Muscle layer of colon (tissue), 2 donors: ENCODE results near the gene LAMB4.

Source experiments
- H3K27ac ChIP-seq: one replicate; pipeline ENCODE4 v1.7.0; 2013; ENCODE audit warnings: low read depth, mild to moderate bottlenecking, low read length, moderate library complexity
- H3K27me3 ChIP-seq, 2 donors: one replicate each; pipeline ENCODE4 v1.7.0; 2013; ENCODE audit warnings: low read length in 2 of 2, mild to moderate bottlenecking in 2 of 2; ENCODE audit not compliant: insufficient read depth in 2 of 2, control insufficient read depth in 1 of 2
- H3K36me3 ChIP-seq: one replicate; pipeline ENCODE4 v1.7.0; 2013; ENCODE audit warnings: mild to moderate bottlenecking, low read length; ENCODE audit not compliant: insufficient read depth
- H3K4me1 ChIP-seq: one replicate; pipeline ENCODE4 v1.7.0; 2013; ENCODE audit warnings: mild to moderate bottlenecking, low read length; ENCODE audit not compliant: insufficient read depth
- H3K4me3 ChIP-seq, 2 donors: one replicate each; pipeline ENCODE4 v1.7.0; 2013; ENCODE audit warnings: low read length in 2 of 2, low read depth in 1 of 2, mild to moderate bottlenecking in 1 of 2, moderate library complexity in 1 of 2
- H3K9ac ChIP-seq: one replicate; pipeline ENCODE4 v1.7.0; 2013; ENCODE audit warnings: low read length
- H3K9me3 ChIP-seq: one replicate; pipeline ENCODE4 v1.7.0; 2013; ENCODE audit warnings: mild to moderate bottlenecking, low read length
- donor health status: abdominal sarcoma.
- donor health status: Adenocarcinoma of cecum.

Gene LAMB4

DNA sequence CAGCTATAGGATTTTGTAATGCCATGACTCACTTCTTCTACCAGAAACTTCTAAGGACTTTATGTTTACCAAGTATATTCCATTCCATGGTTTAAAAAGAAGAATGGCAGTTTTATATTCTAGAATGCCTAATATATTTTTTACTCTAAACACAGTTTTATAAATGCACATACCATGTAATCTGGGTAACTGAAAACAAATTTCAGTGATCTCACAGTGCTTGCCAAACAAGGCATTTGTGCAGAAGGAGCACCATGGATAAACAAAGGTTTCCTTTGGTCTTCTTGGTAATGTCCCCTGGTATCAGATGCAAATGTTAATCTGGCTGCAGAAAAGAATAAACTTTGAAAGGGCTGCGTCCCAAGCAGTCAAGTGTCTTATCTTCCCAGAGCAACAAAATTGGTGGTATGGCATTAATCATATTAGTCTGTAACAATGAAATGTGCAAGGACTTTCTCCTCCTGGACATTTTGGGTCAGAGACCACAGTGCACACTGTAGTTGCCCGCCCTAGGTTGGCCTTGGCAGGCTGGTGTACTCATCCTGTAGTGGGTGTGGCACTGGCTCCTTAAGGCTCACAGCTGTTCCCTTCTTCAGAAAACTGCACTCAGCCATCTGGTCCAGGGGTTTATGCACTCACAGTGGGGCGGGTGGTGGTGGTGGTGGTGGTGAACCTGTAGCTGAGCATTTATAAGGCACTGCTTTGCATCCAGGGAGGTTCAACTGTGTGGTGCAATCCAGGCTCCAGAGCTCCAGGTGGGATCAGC is 56.7 kb downstream of the LAMB4 start:
- no peak overlapping the region for H3K9ac ChIP-seq
- H3K36me3 ChIP-seq: no peaks in the 10 kb centered on the region
- no peaks in the 10 kb centered on the region for H3K9me3 ChIP-seq
- no peak overlapping the region for H3K4me3 ChIP-seq
- peaks cover 8% of the 10 kb centered on the region for H3K4me1 ChIP-seq
- H3K27me3 ChIP-seq: no peaks in the 10 kb centered on the region
- no peak overlapping the region for H3K27ac ChIP-seq

DNA sequence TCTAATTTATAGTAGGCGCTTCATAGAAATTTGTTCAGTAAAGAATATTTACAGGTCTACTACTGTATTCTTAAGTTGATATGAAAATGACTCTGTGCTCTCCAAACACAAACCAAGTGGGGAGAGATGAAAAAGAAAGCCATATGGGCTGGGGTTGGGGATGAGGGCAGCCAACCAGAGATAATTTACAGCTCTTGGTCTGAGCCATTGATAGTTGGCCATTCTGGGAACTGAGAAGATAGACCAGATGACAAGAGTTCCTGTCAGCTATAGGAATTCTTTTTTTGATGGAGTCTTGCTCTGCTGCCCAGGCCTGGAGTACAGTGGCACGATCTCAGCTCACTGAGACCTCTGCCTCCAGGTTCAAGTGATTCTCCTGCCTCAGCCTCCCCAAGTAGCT is 57.4 kb downstream of the LAMB4 start:
- Histone ChIP-seq H3K27ac (no peak overlapping the region), H3K4me3 (no peak overlapping the region), H3K9ac (no peak overlapping the region), H3K4me1 (peaks cover 7% of the 10 kb centered on the region), H3K27me3 (no peaks in the 10 kb centered on the region), H3K36me3 (no peaks in the 10 kb centered on the region), H3K9me3 (no peaks in the 10 kb centered on the region)

DNA sequence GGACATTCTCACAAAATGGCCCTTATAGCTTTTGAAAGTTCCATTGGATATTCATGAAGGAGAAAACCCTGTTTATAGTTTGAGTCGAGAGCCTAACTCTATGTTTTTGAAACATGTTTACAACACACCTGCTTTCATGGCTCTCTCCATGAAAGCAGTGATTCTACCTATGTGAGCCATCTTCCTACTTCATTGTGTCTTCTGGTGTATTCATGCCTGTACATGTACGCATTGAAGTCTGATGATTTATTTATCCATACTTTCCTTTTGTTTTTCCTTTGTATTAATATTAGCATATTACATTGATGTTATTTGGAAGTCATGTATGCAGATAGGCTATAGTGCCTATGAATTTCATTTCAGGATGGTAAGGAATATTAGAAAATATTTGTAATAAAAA is 58.0 kb downstream of the LAMB4 start:
- H3K4me1 ChIP-seq: peaks cover 7% of the 10 kb centered on the region
- H3K9me3 ChIP-seq: no peaks in the 10 kb centered on the region
- no peaks in the 10 kb centered on the region for H3K27me3 ChIP-seq
- H3K27ac ChIP-seq: no peak overlapping the region
- no peak overlapping the region for H3K4me3 ChIP-seq
- H3K36me3 ChIP-seq: no peaks in the 10 kb centered on the region
- H3K9ac ChIP-seq: no peak overlapping the region

DNA sequence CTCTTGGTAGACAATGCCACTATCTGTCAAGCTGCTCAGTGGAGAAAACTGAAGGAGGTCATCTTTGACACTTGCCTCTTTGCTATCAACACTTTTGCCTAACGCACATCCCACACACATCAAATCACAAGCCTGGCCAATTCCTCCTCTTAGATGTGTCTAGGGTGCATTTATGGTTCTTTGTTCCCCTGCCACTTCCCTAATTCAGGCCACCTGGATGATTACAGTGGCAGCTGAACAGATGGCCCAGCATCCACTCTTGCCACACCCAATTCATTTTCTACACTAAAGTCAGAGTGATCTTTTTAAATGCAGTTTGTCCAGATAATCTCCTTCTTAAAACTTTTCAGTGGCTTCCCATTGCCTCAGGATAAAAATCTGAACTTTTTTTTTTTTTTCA is 58.6 kb downstream of the LAMB4 start:
- Histone ChIP-seq H3K4me1 (peaks cover 7% of the 10 kb centered on the region), H3K27me3 (no peaks in the 10 kb centered on the region), H3K9ac (no peak overlapping the region), H3K27ac (no peak overlapping the region), H3K9me3 (no peaks in the 10 kb centered on the region), H3K4me3 (no peak overlapping the region), H3K36me3 (no peaks in the 10 kb centered on the region)

GRCh38 chr7:108069646-108070045 is 60.5 kb downstream of the LAMB4 start:
- no peaks in the 10 kb centered on the region for H3K9me3 ChIP-seq
- H3K36me3 ChIP-seq: no peaks in the 10 kb centered on the region
- no peak overlapping the region for H3K4me3 ChIP-seq
- H3K27me3 ChIP-seq: no peaks in the 10 kb centered on the region
- H3K4me1 ChIP-seq: peaks cover 7% of the 10 kb centered on the region
- H3K9ac ChIP-seq: no peak overlapping the region
- no peak overlapping the region for H3K27ac ChIP-seq

GRCh38 chr7:108067844-108068243 is 62.3 kb downstream of the LAMB4 start:
- Histone ChIP-seq H3K27ac (no peak overlapping the region), H3K9me3 (no peaks in the 10 kb centered on the region), H3K27me3 (no peaks in the 10 kb centered on the region), H3K9ac (no peak overlapping the region), H3K36me3 (no peaks in the 10 kb centered on the region), H3K4me1 (no peaks in the 10 kb centered on the region), H3K4me3 (no peak overlapping the region)

- H3K27ac ChIP-seq: no peak overlapping the region
- H3K9ac ChIP-seq: no peak overlapping the region
- no peaks in the 10 kb centered on the region for H3K9me3 ChIP-seq
- no peaks in the 10 kb centered on the region for H3K27me3 ChIP-seq
- no peaks in the 10 kb centered on the region for H3K36me3 ChIP-seq
- no peak overlapping the region for H3K4me3 ChIP-seq
- no peaks in the 10 kb centered on the region for H3K4me1 ChIP-seq
These were observed 63.7 kb downstream of the LAMB4 start for GRCh38 chr7:108066486-108066885.

DNA sequence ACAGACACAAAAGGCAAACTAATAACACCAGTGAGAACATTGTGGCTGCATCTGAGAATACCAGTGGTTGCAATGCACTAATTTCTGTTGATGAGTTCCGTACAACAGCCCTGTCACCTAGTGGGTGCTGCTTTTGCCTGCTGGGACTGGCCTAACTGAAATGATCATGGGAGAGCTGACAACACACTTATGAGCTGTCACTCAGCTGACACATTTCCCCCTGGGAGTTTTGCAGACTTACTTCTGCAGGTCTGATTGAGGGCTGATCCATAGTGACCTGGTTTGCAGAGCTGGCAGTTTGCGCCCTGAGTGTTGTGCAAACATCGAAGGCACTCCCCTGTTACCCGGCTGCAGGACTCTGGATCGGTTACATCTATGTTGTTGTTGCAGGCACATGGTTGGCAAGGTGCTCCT is 66.6 kb downstream of the LAMB4 start:
- no peak overlapping the region for H3K27ac ChIP-seq
- peaks cover 6% of the 10 kb centered on the region for H3K4me1 ChIP-seq
- no peaks in the 10 kb centered on the region for H3K27me3 ChIP-seq
- no peaks in the 10 kb centered on the region for H3K36me3 ChIP-seq
- H3K9ac ChIP-seq: no peak overlapping the region
- H3K9me3 ChIP-seq: no peaks in the 10 kb centered on the region
- H3K4me3 ChIP-seq: no peak overlapping the region

DNA sequence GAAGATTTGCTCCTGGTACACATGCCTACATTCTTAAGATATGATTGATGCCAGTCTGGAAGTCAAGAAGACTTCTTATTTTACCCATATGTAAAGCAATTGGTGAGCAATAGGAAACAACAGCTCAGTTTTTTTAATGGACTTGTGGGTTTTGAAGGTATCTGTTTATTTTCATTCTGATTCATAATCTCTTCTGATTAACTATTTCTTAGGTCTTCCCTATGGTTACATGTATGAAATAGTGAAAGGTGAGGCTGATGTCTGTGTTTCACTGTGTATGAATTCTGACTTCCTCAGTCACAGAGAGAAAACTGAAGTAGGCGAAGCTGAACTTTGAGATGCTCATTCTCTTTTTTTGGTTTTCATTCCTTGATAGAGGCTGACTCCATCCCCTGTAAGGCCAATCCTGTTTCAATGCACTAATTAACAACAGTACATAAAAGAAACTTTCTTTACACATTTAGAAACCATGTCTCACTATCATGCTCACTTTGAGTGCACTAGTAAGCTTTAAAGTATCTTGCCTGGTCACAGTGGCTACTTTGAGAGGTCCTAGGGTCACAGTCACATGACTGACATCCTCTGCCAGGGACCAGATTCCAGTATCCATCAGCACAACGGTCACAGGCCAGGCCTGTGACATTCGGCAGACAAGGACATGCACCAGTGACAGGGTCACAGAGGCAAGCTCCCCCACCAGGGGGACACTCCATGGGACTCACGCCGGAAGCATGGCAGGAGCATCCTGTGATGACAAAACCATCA is 67.7 kb downstream of the LAMB4 start:
- Histone ChIP-seq H3K36me3 (no peaks in the 10 kb centered on the region), H3K4me3 (no peak overlapping the region), H3K9me3 (no peaks in the 10 kb centered on the region), H3K4me1 (peaks cover 6% of the 10 kb centered on the region), H3K27ac (no peak overlapping the region), H3K27me3 (no peaks in the 10 kb centered on the region), H3K9ac (no peak overlapping the region)

- Histone ChIP-seq H3K27ac (no peak overlapping the region), H3K27me3 (no peaks in the 10 kb centered on the region), H3K9ac (no peak overlapping the region), H3K4me3 (no peak overlapping the region), H3K9me3 (no peaks in the 10 kb centered on the region), H3K36me3 (no peaks in the 10 kb centered on the region), H3K4me1 (peaks cover 6% of the 10 kb centered on the region)
These were observed 70.6 kb downstream of the LAMB4 start for GRCh38 chr7:108059526-108059925.

GRCh38 chr7:108057951-108058481 is 72.1 kb downstream of the LAMB4 start:
- Histone ChIP-seq H3K4me1 (peaks cover 6% of the 10 kb centered on the region), H3K9ac (no peak overlapping the region), H3K36me3 (no peaks in the 10 kb centered on the region), H3K4me3 (no peak overlapping the region), H3K9me3 (no peaks in the 10 kb centered on the region), H3K27me3 (no peaks in the 10 kb centered on the region), H3K27ac (no peak overlapping the region)
